Karpas-422 (cell line): Measurements from ENCODE around the gene ZNF487. TPM values are rescaled to one million over a fixed set of nuclear protein-coding genes. Genes with fewer than 3 reads are reported as not detected.
A peak's percentile ranks its signal among the peaks of the same experiment; 100 is the strongest.
"Not testable (repeated sequence)": the region's sequence is repeated elsewhere in the genome, so short reads cannot be mapped to it uniquely, and the experiment has no call there.

Experiments used
- DNase-seq: peaks from one replicate; pipeline ENCODE4 v3.0.0-alpha.2; 2015
- H2AFZ ChIP-seq: fragments of 200-600 bp; sonication (generic); 2 replicates; pipeline ENCODE4 v1.6.1; 2014; ENCODE audit warnings: antibody characterized with exemption, low read length, mixed read lengths
- H3K27ac ChIP-seq: fragments of 200-600 bp; sonication (generic); 2 replicates; pipeline ENCODE4 v1.5.1; 2014; ENCODE audit warnings: mild to moderate bottlenecking, low read length, moderate library complexity
- H3K27me3 ChIP-seq: fragments of 200-600 bp; sonication (generic); 2 replicates; pipeline ENCODE4 v1.6.1; 2014; ENCODE audit warnings: low read length, mixed read lengths
- H3K36me3 ChIP-seq: fragments of 200-600 bp; sonication (generic); 2 replicates; pipeline ENCODE4 v1.6.1; 2014; ENCODE audit warnings: low read length, mixed read lengths; ENCODE audit not compliant: insufficient read depth
- H3K4me1 ChIP-seq: fragments of 200-600 bp; sonication (generic); 2 replicates; pipeline ENCODE4 v1.6.1; 2014; ENCODE audit warnings: mild to moderate bottlenecking, low read length, mixed read lengths
- H3K4me2 ChIP-seq: fragments of 200-600 bp; sonication (generic); 2 replicates; pipeline ENCODE4 v1.6.1; 2014; ENCODE audit warnings: low read length, low read depth, mild to moderate bottlenecking; ENCODE audit not compliant: poor library complexity, severe bottlenecking
- H3K4me3 ChIP-seq: fragments of 200-600 bp; sonication (generic); 2 replicates; pipeline ENCODE4 v1.5.1; 2014; ENCODE audit warnings: mild to moderate bottlenecking, antibody characterized with exemption, low read length, mixed read lengths
- H3K79me2 ChIP-seq: fragments of 200-600 bp; sonication (generic); 2 replicates; pipeline ENCODE4 v1.6.1; 2014; ENCODE audit warnings: mild to moderate bottlenecking, low read length, mixed read lengths
- H3K9ac ChIP-seq: fragments of 200-600 bp; sonication (generic); 2 replicates; pipeline ENCODE4 v1.6.0; 2014; ENCODE audit warnings: low read length
- H3K9me2 ChIP-seq: fragments of 200-600 bp; sonication (generic), shearing (Covaris generic); replicated peaks from 2 replicates; pipeline ENCODE4 v1.6.0; 2014; ENCODE audit warnings: mild to moderate bottlenecking, low read length, moderate library complexity; ENCODE audit not compliant: insufficient read depth
- H3K9me3 ChIP-seq: fragments of 300-700, 200-600 bp; sonication (generic); 2 replicates; pipeline ENCODE4 v1.6.1; 2014; ENCODE audit warnings: low read length, mixed read lengths
- H4K20me1 ChIP-seq: fragments of 200-600 bp; sonication (generic); 2 replicates; pipeline ENCODE4 v1.6.1; 2014; ENCODE audit warnings: mild to moderate bottlenecking, antibody characterized with exemption, low read length, low read depth; ENCODE audit not compliant: insufficient read depth
- total RNA-seq: library from RNA; depleted of rRNA; stranded (reverse); fragments of >200 nt; shearing (Covaris generic); gene quantifications from 2 replicates; pipeline ENCODE4 v1.2.3, GENCODE V29; 2014; ENCODE audit warnings: low replicate concordance

Gene ZNF487
- total RNA-seq, 1 experiment from 2014 or later, result 11.5 TPM

DNA sequence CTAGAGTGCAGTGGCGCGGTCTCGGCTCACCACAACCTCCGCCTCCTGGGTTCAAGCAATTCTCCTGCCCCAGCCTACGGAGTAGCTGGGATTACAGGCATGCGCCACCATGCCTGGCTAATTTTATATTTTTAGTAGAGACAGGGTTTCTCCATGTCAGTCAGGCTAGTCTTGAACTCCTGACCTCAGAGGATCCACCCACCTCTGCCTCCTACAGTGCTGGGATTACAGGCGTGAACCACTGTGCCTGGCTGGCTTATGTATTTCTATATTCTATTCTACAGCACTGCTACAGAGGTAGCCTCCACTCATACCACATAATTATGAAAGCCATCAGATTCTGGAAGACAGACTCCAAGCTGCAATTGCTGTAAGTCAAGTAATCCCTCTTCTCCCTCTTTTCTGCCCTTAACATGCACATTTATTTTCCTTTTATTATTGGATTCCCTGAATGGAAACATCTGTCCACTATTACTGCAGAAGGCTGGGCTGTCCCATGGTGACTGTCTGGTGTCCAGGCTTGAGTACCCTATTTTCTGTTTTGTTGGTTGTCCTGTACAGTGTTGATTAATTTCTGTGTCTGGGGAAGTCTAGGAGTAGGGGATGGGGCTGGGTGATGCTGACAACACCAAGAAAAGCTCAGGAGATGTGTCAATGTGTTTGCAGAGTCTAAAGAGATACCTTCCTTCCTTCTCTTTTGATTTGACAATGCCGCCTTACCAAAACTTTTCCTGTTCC lies 5.8 kb upstream of the ZNF487 start:
- no peaks in the 10 kb centered on the region for H3K9me3 ChIP-seq
- no peaks in the 10 kb centered on the region for H3K27me3 ChIP-seq
- DNase-seq, result no peak
- no peak overlapping the region for H3K4me3 ChIP-seq
- H3K27ac ChIP-seq, result no peak overlapping the region
- H4K20me1 ChIP-seq, result no peaks in the 10 kb centered on the region
- H3K4me2 ChIP-seq, result no peak overlapping the region
- no peaks in the 10 kb centered on the region for H3K36me3 ChIP-seq
- H2AFZ ChIP-seq, result no peak overlapping the region
- 0 out of 2 replicates have a peak overlapping the region, but pooled peaks have one; percentile 14 for H3K9ac ChIP-seq
- no peaks in the 10 kb centered on the region for H3K9me2 ChIP-seq
- H3K79me2 ChIP-seq, result peaks cover 10% of the 10 kb centered on the region
- peaks cover 5% of the 10 kb centered on the region; the same call in 1 of the 2 replicates for H3K4me1 ChIP-seq

DNA sequence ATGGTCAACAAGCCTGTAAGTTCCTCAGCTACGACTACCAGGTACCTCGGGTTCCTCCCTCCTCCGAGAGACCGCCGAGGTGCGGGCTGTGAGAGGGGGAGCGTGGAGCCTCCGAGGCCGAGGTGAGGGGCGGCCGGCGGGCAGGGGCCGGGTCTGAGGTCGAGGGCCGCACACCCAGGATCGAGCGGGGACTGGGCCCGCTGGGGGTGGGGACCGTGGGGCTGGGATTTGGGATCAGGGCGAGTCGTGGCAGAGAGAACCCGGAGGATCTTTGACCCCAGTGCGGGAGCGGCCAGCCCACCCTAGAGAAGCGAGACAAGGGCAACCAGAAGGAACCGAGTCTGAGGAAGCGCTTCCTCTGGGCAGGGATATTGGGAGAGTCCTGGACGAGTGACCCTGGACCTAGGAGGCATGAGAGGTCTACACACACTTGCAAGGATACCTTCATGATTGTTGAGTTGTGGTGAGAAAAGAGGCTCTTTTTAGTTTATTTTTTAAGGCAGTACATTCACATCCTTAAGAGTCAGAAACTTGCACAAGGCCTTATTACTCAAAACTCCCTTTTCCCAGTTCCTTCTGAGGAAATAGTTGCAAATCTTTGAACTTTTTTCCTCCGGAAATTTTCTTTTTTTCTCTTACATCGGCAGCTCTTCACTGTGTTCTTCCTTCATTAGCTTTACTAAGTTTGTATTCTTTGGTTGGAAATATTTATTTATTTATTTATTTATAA lies 395 bp downstream of the ZNF487 start:
- Histone ChIP-seq H3K79me2 (peaks cover 33% of the 10 kb centered on the region), H3K27ac (peak overlapping the region; percentile 69; the same call in 1 of the 2 replicates)

DNA sequence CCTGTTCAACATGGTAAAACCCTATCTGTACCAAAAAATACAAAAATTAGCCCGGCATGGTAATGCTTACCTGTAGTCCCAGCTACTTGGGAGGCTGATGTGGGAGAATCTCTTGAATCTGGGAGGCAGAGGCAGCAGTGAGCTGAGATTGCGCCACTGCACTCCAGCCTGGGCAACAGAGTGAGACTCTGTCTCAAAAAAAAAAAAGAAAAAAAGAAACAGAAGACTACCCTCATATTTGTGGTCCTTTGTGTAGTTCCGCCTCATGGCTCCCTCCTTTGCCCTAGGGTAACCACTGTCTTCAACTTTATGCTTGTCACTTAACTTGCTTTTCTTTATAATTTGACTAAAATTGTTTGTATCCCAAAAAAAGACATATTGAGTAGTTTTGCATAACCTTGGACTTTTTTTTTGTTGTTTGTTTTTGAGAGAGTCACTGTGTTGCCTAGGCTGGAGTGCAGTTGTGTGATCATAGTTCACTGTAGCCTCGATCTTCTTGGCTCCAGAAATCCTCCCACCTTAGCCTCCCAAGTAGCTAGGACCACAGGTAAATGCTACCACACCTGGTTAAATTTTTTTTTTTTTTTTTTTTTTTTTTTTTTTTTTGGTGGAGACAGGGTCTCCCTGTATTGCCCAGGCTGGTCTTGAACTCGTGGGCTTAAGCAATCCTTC lies 3.7 kb downstream of the ZNF487 start:
- H3K27ac ChIP-seq, result no peak overlapping the region
- DNase-seq, result no peak
- no peak overlapping the region for H2AFZ ChIP-seq
- peaks cover 30% of the 10 kb centered on the region for H3K79me2 ChIP-seq
- no peak overlapping the region for H3K9ac ChIP-seq
- peaks cover 11% of the 10 kb centered on the region for H3K4me1 ChIP-seq
- no peak overlapping the region for H3K4me3 ChIP-seq
- no peak overlapping the region for H3K4me2 ChIP-seq
- no peaks in the 10 kb centered on the region for H3K27me3 ChIP-seq
- H3K9me3 ChIP-seq, result peaks cover 13% of the 10 kb centered on the region
- no peaks in the 10 kb centered on the region for H4K20me1 ChIP-seq
- no peaks in the 10 kb centered on the region for H3K9me2 ChIP-seq
- H3K36me3 ChIP-seq, result peaks cover 3% of the 10 kb centered on the region; the same call in 1 of the 2 replicates

More for the DNA sequence above, 395 bp downstream of the ZNF487 start:
- Histone ChIP-seq H4K20me1 (no peaks in the 10 kb centered on the region), H3K36me3 (no peaks in the 10 kb centered on the region), H3K9ac (peak overlapping the region; percentile 92), H3K4me3 (peak overlapping the region; percentile 93), H2AFZ (no peak overlapping the region), H3K27me3 (no peaks in the 10 kb centered on the region), H3K9me3 (no peaks in the 10 kb centered on the region), H3K4me2 (peak overlapping the region; percentile 91), H3K4me1 (peaks cover 17% of the 10 kb centered on the region), H3K9me2 (no peaks in the 10 kb centered on the region)
- DNase-seq, result no peak

DNA sequence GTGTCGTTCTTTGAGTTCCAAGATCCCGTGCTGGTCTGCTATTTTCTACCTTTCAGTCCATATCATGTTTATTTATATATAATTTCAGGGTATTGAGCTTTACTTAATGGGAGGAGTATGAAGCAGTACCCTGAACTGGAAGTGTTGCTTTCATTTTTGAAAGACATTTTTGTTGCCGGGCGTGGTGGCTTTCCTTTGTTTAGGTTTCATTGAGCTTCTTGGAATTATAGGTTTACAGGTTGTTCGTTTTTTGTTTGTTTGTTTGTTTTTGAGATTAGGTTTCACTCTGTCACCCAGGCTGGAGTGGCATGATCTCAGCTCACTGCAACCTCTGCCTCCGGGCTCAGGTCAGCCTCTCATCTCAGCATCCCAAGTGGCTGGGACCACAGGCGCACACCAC lies 7.4 kb downstream of the ZNF487 start:
- no peaks in the 10 kb centered on the region for H4K20me1 ChIP-seq
- H3K27me3 ChIP-seq, result no peaks in the 10 kb centered on the region
- no peak overlapping the region for H3K27ac ChIP-seq
- H3K9me2 ChIP-seq, result no peaks in the 10 kb centered on the region
- no peak overlapping the region for H3K4me3 ChIP-seq
- H2AFZ ChIP-seq, result no peak overlapping the region
- peaks cover under 1% of the 10 kb centered on the region; the same call in 1 of the 2 replicates for H3K4me1 ChIP-seq
- DNase-seq, result no peak
- peaks cover 19% of the 10 kb centered on the region for H3K79me2 ChIP-seq
- no peak overlapping the region for H3K9ac ChIP-seq
- peaks cover 13% of the 10 kb centered on the region for H3K9me3 ChIP-seq
- no peak overlapping the region for H3K4me2 ChIP-seq
- H3K36me3 ChIP-seq, result peaks cover 3% of the 10 kb centered on the region; the same call in 1 of the 2 replicates

DNA sequence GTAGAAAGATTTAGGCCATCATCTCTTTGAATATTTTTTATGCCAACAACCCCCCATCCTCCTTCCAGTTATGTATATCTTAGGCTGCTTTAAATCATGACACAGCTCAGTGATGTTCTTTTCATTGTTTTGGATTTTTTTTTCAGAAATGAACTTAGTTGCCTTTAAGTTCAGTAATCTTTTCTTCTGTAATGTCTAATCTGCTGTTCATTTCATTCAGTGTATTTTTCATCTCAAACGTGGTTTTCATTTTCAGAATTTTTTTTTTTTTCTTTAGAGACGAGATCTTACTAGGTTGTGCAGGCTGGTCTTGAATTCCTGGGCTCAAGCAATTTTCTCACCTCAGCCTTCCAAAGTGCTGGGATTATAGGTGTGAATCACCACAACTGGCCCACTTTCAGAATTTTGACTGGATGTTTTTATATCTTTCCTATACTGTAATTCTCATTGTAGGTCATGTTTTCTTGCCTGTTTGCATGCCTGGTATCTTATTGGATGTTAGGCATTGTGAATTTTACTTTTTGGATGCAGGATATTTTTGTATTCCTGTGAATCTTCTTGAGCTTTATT lies 8.1 kb downstream of the ZNF487 start:
- Histone ChIP-seq H3K27me3 (no peaks in the 10 kb centered on the region), H3K4me1 (peaks cover 3% of the 10 kb centered on the region; the same call in 1 of the 2 replicates), H4K20me1 (no peaks in the 10 kb centered on the region), H3K36me3 (peaks cover 3% of the 10 kb centered on the region; the same call in 1 of the 2 replicates), H2AFZ (no peak overlapping the region), H3K4me2 (no peak overlapping the region), H3K27ac (no peak overlapping the region), H3K9me3 (peaks cover 13% of the 10 kb centered on the region), H3K79me2 (peaks cover 19% of the 10 kb centered on the region), H3K9ac (no peak overlapping the region), H3K9me2 (no peaks in the 10 kb centered on the region), H3K4me3 (no peak overlapping the region)
- no peak for DNase-seq

DNA sequence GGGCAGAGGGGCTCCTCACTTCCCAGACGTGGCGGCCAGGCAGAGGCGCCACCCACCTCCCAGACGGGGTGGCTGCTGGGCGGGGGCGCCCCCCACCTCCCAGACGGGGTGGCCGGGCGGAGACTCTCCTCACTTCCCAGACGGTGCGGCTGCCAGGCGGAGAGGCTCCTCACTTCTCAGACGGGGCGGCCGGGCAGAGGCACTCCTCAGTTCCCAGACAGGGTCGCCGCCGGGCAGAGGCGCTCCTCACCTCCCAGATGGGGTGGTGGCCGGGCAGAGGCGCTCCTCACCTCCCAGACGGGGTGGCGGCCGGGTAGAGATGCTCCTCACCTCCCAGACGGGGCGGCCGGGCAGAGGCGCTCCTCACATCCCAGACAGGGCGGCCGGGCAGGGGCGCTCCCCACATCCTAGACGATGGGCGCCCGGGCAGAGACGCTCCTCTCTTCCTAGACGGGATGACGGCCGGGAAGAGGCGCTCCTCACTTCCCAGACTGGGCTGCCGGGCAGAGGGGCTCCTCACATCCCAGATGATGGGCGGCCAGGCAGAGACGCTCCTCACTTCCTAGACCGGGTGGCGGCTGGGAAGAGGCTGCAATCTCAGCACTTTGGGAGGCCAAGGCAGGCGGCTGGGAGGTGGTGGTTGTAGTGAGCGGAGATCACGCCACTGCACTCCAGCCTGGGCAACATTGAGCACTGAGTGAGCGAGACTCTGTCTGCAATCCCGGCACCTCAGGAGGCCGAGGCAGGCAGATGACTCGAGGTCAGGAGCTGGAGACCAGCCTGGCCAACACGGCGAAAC lies 9.5 kb downstream of the ZNF487 start:
- not testable (repeated sequence) for H3K4me2 ChIP-seq, H3K27me3 ChIP-seq, H3K27ac ChIP-seq, H2AFZ ChIP-seq, H4K20me1 ChIP-seq, H3K4me1 ChIP-seq, H3K9ac ChIP-seq, H3K4me3 ChIP-seq, DNase-seq, H3K9me2 ChIP-seq, H3K36me3 ChIP-seq
- Histone ChIP-seq H3K9me3 (peaks cover 13% of the 10 kb centered on the region), H3K79me2 (peaks cover 16% of the 10 kb centered on the region)

DNA sequence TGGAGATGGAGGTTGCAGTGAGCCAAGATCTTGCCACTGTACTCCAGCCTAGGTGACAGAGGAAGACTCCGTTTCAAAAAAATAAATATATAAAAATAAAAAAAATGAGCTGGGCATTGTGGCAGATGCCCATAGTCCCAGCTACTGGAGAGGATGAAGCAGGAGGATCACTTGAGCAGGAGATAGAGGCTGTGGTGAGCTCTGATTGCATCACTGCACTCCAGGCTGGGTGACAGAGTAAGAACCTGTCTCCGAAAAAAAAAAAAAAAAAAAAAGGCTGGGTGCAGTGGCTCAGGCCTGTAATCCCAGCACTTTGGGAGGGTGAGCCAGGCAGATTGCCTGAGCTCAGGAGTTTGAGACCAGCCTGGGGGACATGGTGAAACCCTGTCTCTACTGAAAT lies 11.8 kb downstream of the ZNF487 start:
- Histone ChIP-seq H3K9me3 (peaks cover 13% of the 10 kb centered on the region), H3K4me1 (peaks cover 27% of the 10 kb centered on the region), H3K27ac (peak overlapping the region; percentile 46; the same call in 1 of the 2 replicates), H3K4me2 (no peak overlapping the region), H3K79me2 (peaks cover 10% of the 10 kb centered on the region; the same call in 1 of the 2 replicates), H3K4me3 (no peak overlapping the region), H3K9ac (no peak overlapping the region), H2AFZ (no peak overlapping the region), H3K9me2 (no peaks in the 10 kb centered on the region), H4K20me1 (no peaks in the 10 kb centered on the region), H3K36me3 (peaks cover 3% of the 10 kb centered on the region; the same call in 1 of the 2 replicates), H3K27me3 (no peaks in the 10 kb centered on the region)
- DNase-seq, result no peak
